CD14-positive monocyte (primary cell): ENCODE data around the gene EIF3J. TPM values are rescaled to one million over a fixed set of nuclear protein-coding genes. Genes with fewer than 3 reads are reported as not detected.

Experiments
- DNase-seq, 3 donors: peaks; one replicate each; pipeline ENCODE4 v3.0.0-alpha.2; 2011 to 2022
- H2AFZ ChIP-seq: 2 replicates; pipeline ENCODE4 v1.6.0; 2012; ENCODE audit warnings: mild to moderate bottlenecking, low read depth, low read length, inconsistent platforms; ENCODE audit not compliant: insufficient read depth, poor library complexity, severe bottlenecking
- H3K27ac ChIP-seq, 2 donors: 1 replicate in 1 of 2; 2 replicates in 1 of 2; pipeline ENCODE4 v1.5.1; 2012 to 2013; ENCODE audit warnings: low read length in 2 of 2, control low read depth in 1 of 2, inconsistent platforms in 1 of 2, low read depth in 1 of 2, mild to moderate bottlenecking in 1 of 2
- H3K27me3 ChIP-seq, 2 donors: one replicate each; pipeline versions ENCODE4 v1.6.0 to v1.6.1; 2011 to 2013; ENCODE audit warnings: low read length in 2 of 2; ENCODE audit not compliant: control insufficient read depth in 2 of 2, insufficient read depth in 2 of 2
- H3K36me3 ChIP-seq, 2 donors: replicated peaks in 1 of 2; 1 replicate in 1 of 2; 2 replicates in 1 of 2; pipeline versions ENCODE4 v1.5.1 to v1.6.1; 2012 to 2013; ENCODE audit warnings: low read length in 2 of 2, control low read depth in 1 of 2, inconsistent platforms in 1 of 2, mild to moderate bottlenecking in 1 of 2; ENCODE audit not compliant: insufficient read depth in 2 of 2, control insufficient read depth in 1 of 2
- H3K4me1 ChIP-seq, 2 donors: 1 replicate in 1 of 2; 2 replicates in 1 of 2; pipeline versions ENCODE4 v1.5.1 to v1.6.1; 2012 to 2013; ENCODE audit warnings: low read length in 2 of 2, control low read depth in 1 of 2, inconsistent platforms in 1 of 2, mild to moderate bottlenecking in 1 of 2, moderate library complexity in 1 of 2; ENCODE audit not compliant: insufficient read depth in 2 of 2, control insufficient read depth in 1 of 2
- H3K4me2 ChIP-seq: replicated peaks from 2 replicates; pipeline ENCODE3; 2012; ENCODE audit warnings: low read length, moderate library complexity, mild to moderate bottlenecking; ENCODE audit not compliant: poor library complexity, severe bottlenecking; ENCODE audit errors: extremely low read depth
- H3K4me3 ChIP-seq, 3 experiments: fragments of 200-600 bp in 1 of 3; sonication (generic) in 1 of 3; replicated peaks in 1 of 3; 1 replicate in 2 of 3; 2 replicates in 1 of 3; pipeline ENCODE4 v1.5.1; 2011 to 2013; ENCODE audit warnings: low read length in 3 of 3, mild to moderate bottlenecking in 3 of 3, control low read depth in 2 of 3, low read depth in 2 of 3, inconsistent platforms in 1 of 3, moderate library complexity in 1 of 3
- H3K79me2 ChIP-seq: 2 replicates; pipeline ENCODE4 v1.6.0; 2012; ENCODE audit warnings: mild to moderate bottlenecking, control low read depth, inconsistent platforms, low read length, moderate library complexity; ENCODE audit not compliant: insufficient read depth
- H3K9ac ChIP-seq: 2 replicates; pipeline ENCODE4 v1.6.0; 2017; ENCODE audit warnings: low read length, mild to moderate bottlenecking; ENCODE audit not compliant: insufficient read depth, poor library complexity, severe bottlenecking
- H3K9me3 ChIP-seq, 2 donors: replicated peaks in 1 of 2; 1 replicate in 1 of 2; 2 replicates in 1 of 2; pipeline versions ENCODE4 v1.5.1 to v1.6.1; 2012 to 2013; ENCODE audit warnings: low read length in 2 of 2, control low read depth in 1 of 2; ENCODE audit not compliant: control insufficient read depth in 1 of 2, insufficient read depth in 1 of 2
- H4K20me1 ChIP-seq: 2 replicates; pipeline ENCODE4 v1.6.0; 2012; ENCODE audit warnings: mild to moderate bottlenecking, low read length, control low read depth, moderate library complexity; ENCODE audit not compliant: insufficient read depth
- H3K27ac Mint-ChIP-seq, 7 donors: one replicate each; pipeline ENCODE4 v1.8.0; 2020; ENCODE audit warnings: mild to moderate bottlenecking in 7 of 7, mixed read lengths in 7 of 7, moderate library complexity in 6 of 7, inconsistent platforms in 2 of 7
- H3K27me3 Mint-ChIP-seq, 3 donors: one replicate each; pipeline ENCODE4 v1.8.0; 2021 to 2022; ENCODE audit warnings: low read depth in 3 of 3, mild to moderate bottlenecking in 3 of 3, mixed read lengths in 3 of 3, moderate library complexity in 3 of 3, inconsistent platforms in 1 of 3
- H3K36me3 Mint-ChIP-seq, 2 donors: one replicate each; pipeline ENCODE4 v1.8.0; 2020; ENCODE audit warnings: mixed read lengths in 2 of 2, inconsistent platforms in 1 of 2, mild to moderate bottlenecking in 1 of 2
- H3K4me1 Mint-ChIP-seq: one replicate; pipeline ENCODE4 v1.8.0; 2020; ENCODE audit warnings: mild to moderate bottlenecking, mixed read lengths
- H3K4me3 Mint-ChIP-seq, 2 donors: one replicate each; pipeline ENCODE4 v1.8.0; 2020; ENCODE audit warnings: mild to moderate bottlenecking in 2 of 2, mixed read lengths in 2 of 2, moderate library complexity in 1 of 2
- H3K9me3 Mint-ChIP-seq, 7 donors: one replicate each; pipeline ENCODE4 v1.8.0; 2020 to 2022; ENCODE audit warnings: mixed read lengths in 7 of 7, mild to moderate bottlenecking in 6 of 7, moderate library complexity in 6 of 7, inconsistent platforms in 2 of 7
- WGBS: methylation state at CpG from one replicate; pipeline ENCODE4 v1.1.5; 2013; ENCODE audit warnings: missing lambda C conversion rate; ENCODE audit not compliant: insufficient coverage; 5-methylcytosine and 5-hydroxymethylcytosine counted together
- intact Hi-C, 2 donors: fragments of 100-400 bp; cut with micrococcal nuclease; formaldehyde crosslinking; loops; one replicate each; pipeline versions ENCODE4 v1.15.0 to v1.15.1; 2023
- polyA plus RNA-seq, 3 donors: library from polyadenylated mRNA; depleted of rRNA in 1 of 3; unstranded in 2 of 3; stranded (reverse) in 1 of 3; fragments of 300-500 nt in 2 of 3; fragments of >200 nt in 1 of 3; fragmentation: Illumina TruSeq in 2 of 3; gene quantifications; 1 replicate in 2 of 3; 2 replicates in 1 of 3; pipeline ENCODE4 v1.2.3, GENCODE V29; 2012 to 2021
- TF ChIP-seq, protein P1 (sequence below): fragments of 200-600 bp; IDR thresholded peaks from one replicate; pipeline ENCODE4 v1.8.0; 2022; ENCODE audit warnings: antibody characterized with exemption, mild to moderate bottlenecking

Gene EIF3J
- polyA plus RNA-seq, 3 donors: 9.7 to 20.1 (median 13.5) TPM

DNA sequence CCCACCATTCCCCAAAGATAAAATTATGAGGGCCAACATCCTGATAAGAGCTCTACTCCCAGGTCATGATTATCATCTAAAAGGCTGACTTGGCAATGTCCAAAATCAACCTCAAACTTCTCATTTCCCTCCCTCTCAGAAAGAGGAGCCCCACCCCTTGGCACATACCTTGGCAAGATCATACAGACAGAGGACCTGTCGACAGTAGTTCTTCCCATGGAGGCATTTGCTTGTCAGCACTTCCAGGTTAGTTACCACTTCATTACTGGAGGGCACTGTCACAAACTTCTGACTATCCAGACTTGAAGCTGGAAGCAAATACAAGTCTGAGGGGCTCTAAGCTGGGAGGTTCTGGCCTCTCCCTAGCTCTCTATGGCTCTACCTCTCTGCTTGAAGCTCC lies 37.8 kb downstream of the EIF3J start:
- no peak overlapping the region for H3K27ac ChIP-seq
- H2AFZ ChIP-seq: no peak overlapping the region
- no peaks in the 10 kb centered on the region for H3K27me3 ChIP-seq
- WGBS: 100% methylated on average over 1 of the region's 1 CpG
- intact Hi-C loops: no loop called here
- Mint-ChIP-seq H3K27ac (peak overlapping the region in 2 of 7 donors; percentile 4 to 38), H3K27me3 (no peaks in the 10 kb centered on the region), H3K4me1 (no peaks in the 10 kb centered on the region), H3K9me3 (no peaks in the 10 kb centered on the region), H3K4me3 (no peak overlapping the region), H3K36me3 (peaks cover 53 to 84% of the 10 kb centered on the region in 2 donors)
- H3K79me2 ChIP-seq: peaks cover 4% of the 10 kb centered on the region
- H3K36me3 ChIP-seq: peaks cover 61 to 77% of the 10 kb centered on the region in 2 donors
- DNase-seq: no peak
- no peaks in the 10 kb centered on the region for H3K9me3 ChIP-seq
- no peak overlapping the region for H3K4me3 ChIP-seq
- peaks cover 60% of the 10 kb centered on the region for H4K20me1 ChIP-seq
- no peaks in the 10 kb centered on the region for H3K4me1 ChIP-seq
- no peak overlapping the region for H3K9ac ChIP-seq
- no peak overlapping the region for H3K4me2 ChIP-seq
- TF ChIP-seq, protein P1, sequence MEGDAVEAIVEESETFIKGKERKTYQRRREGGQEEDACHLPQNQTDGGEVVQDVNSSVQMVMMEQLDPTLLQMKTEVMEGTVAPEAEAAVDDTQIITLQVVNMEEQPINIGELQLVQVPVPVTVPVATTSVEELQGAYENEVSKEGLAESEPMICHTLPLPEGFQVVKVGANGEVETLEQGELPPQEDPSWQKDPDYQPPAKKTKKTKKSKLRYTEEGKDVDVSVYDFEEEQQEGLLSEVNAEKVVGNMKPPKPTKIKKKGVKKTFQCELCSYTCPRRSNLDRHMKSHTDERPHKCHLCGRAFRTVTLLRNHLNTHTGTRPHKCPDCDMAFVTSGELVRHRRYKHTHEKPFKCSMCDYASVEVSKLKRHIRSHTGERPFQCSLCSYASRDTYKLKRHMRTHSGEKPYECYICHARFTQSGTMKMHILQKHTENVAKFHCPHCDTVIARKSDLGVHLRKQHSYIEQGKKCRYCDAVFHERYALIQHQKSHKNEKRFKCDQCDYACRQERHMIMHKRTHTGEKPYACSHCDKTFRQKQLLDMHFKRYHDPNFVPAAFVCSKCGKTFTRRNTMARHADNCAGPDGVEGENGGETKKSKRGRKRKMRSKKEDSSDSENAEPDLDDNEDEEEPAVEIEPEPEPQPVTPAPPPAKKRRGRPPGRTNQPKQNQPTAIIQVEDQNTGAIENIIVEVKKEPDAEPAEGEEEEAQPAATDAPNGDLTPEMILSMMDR: no peak

DNA sequence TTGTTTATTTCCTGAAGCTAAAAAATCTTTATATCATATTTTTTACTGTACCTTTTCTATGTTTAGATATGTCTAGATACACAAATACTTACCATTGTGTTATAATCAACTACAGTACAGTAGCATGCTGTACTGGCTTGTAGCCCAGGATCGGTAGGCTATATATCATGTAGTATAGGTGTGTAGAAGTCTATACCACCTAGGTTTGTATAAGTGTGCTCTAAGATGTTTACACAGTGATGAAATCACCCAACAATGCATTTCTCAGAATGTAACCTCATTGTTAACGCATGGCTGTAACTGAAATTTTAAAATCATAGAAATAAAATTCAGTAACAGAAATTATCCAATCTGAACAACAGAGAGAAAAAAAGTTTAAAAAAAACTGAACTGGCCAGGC lies 43.2 kb downstream of the EIF3J start:
- Mint-ChIP-seq H3K4me1 (no peaks in the 10 kb centered on the region), H3K36me3 (peaks cover 50 to 81% of the 10 kb centered on the region in 2 donors), H3K27ac (no peak overlapping the region), H3K9me3 (no peaks in the 10 kb centered on the region), H3K4me3 (no peak overlapping the region), H3K27me3 (no peaks in the 10 kb centered on the region)
- H2AFZ ChIP-seq: no peak overlapping the region
- no peak for DNase-seq
- intact Hi-C loops: no loop called here
- peaks cover 60 to 80% of the 10 kb centered on the region in 2 donors for H3K36me3 ChIP-seq
- peaks cover 82% of the 10 kb centered on the region for H4K20me1 ChIP-seq
- no peaks in the 10 kb centered on the region for H3K4me1 ChIP-seq
- no peaks in the 10 kb centered on the region for H3K27me3 ChIP-seq
- H3K79me2 ChIP-seq: peaks cover 40% of the 10 kb centered on the region
- H3K4me3 ChIP-seq: no peak overlapping the region
- TF ChIP-seq, protein P1: no peak
- no peak overlapping the region for H3K27ac ChIP-seq
- H3K9me3 ChIP-seq: no peaks in the 10 kb centered on the region
- no peak overlapping the region for H3K4me2 ChIP-seq
- no CpG with 5 or more reads among the region's 2 CpGs for WGBS
- no peak overlapping the region for H3K9ac ChIP-seq
